GM12878 (cell line): ENCODE data around the gene TTLL13. TPM values are rescaled to one million over a fixed set of nuclear protein-coding genes. Genes with fewer than 3 reads are reported as not detected.
A peak's percentile ranks its signal among the peaks of the same experiment; 100 is the strongest.

Source experiments
- ATAC-seq: fragments of 200-7000 bp; cut with Tn5 transposase; 3 replicates; pipeline ENCODE4 v1.9.1; 2020; ENCODE audit warnings: mild to moderate bottlenecking, moderate library complexity
- BruUV-seq: library from RNA; stranded (reverse); fragments of 400-500 nt; replicated peaks from 2 replicates; lab custom pipeline; 2021; lab: Mats Ljungman, UMichigan
- CTCF ChIA-PET: fragments of 300-600 bp; sonication (Branson Sonifier 250); formaldehyde crosslinking; extraction: SDS; loops from one replicate; lab custom pipeline; 2021; ENCODE audit warnings: inconsistent platforms; lab: Yijun Ruan, JAX
- POLR2A ChIA-PET: fragments of 350-600 bp; formaldehyde crosslinking; extraction: SDS; loops from one replicate; lab custom pipeline; 2021; ENCODE audit warnings: inconsistent platforms; lab: Charles Lee
- RAD21 ChIA-PET: fragments of 300-600 bp; sonication (Branson Sonifier 250); formaldehyde crosslinking; loops from one replicate; lab custom pipeline; 2023; ENCODE audit warnings: antibody characterized with exemption; ENCODE audit not compliant: unreplicated experiment; lab: Charles Lee
- SMC1A ChIA-PET: fragments of 300-600 bp; sonication (Branson Sonifier 250); formaldehyde crosslinking; loops from one replicate; lab custom pipeline; 2023; ENCODE audit not compliant: unreplicated experiment, uncharacterized antibody; lab: Charles Lee
- DNase-seq: peaks from one replicate; pipeline ENCODE4 v3.0.0-alpha.2; 2011; ENCODE audit warnings: low read depth, low spot score
- FAIRE-seq: peaks from 3 replicates; lab custom pipeline; 2011; peaks lifted over from hg19 to GRCh38; lab: Jason Lieb, UNC
- H2AFZ ChIP-seq: 2 replicates; pipeline ENCODE4 v1.6.0; 2011; ENCODE audit warnings: low read depth, low read length, control low read depth; ENCODE audit not compliant: control insufficient read depth
- H3K27ac ChIP-seq: 2 replicates; pipeline ENCODE4 v1.5.1; 2011; ENCODE audit warnings: control low read depth; ENCODE audit not compliant: control insufficient read depth, insufficient read depth
- H3K27me3 ChIP-seq, 2 experiments: replicated peaks in 1 of 2; 2 replicates each; pipeline versions ENCODE4 v1.6.0 to v1.6.1; 2011; ENCODE audit warnings: low read length in 1 of 2; ENCODE audit not compliant: control insufficient read depth in 2 of 2, insufficient read depth in 2 of 2
- H3K36me3 ChIP-seq, 2 experiments: 2 replicates each; pipeline ENCODE4 v1.5.1; 2011; ENCODE audit warnings: low read length in 1 of 2; ENCODE audit not compliant: control insufficient read depth in 2 of 2, insufficient read depth in 2 of 2
- H3K4me1 ChIP-seq: 2 replicates; pipeline ENCODE4 v1.6.1; 2011; ENCODE audit warnings: mild to moderate bottlenecking, low read length, moderate library complexity, mixed read lengths; ENCODE audit not compliant: control insufficient read depth, insufficient read depth
- H3K4me2 ChIP-seq: 2 replicates; pipeline ENCODE4 v1.6.0; 2011; ENCODE audit warnings: control low read depth; ENCODE audit not compliant: control insufficient read depth, insufficient read depth
- H3K4me3 ChIP-seq: fragments of 200-600 bp; sonication (generic); 2 replicates; pipeline ENCODE4 v1.5.1; 2016
- H3K79me2 ChIP-seq: 2 replicates; pipeline ENCODE4 v1.6.0; 2011; ENCODE audit warnings: low read length; ENCODE audit not compliant: control insufficient read depth, insufficient read depth
- H3K9ac ChIP-seq: 2 replicates; pipeline ENCODE4 v1.8.0; 2011; ENCODE audit warnings: low read length, control low read depth, mixed read lengths; ENCODE audit not compliant: control insufficient read depth, insufficient read depth
- H3K9me3 ChIP-seq: replicated peaks from 3 replicates; pipeline ENCODE4 v1.5.1; 2011; ENCODE audit warnings: mild to moderate bottlenecking, low read length; ENCODE audit not compliant: control insufficient read depth, insufficient read depth
- H4K20me1 ChIP-seq: 2 replicates; pipeline ENCODE4 v1.6.0; 2011; ENCODE audit not compliant: control insufficient read depth, insufficient read depth
- E2F8 ChIP-seq: fragments of 450-650 bp; IDR thresholded peaks from 2 replicates; pipeline ENCODE4 v1.6.1; 2018; ENCODE audit warnings: mild to moderate bottlenecking, low read depth, moderate library complexity; ENCODE audit not compliant: partially characterized antibody
- GABPA ChIP-seq: IDR thresholded peaks from 2 replicates; pipeline ENCODE4 v1.6.1; 2014; ENCODE audit warnings: antibody characterized with exemption, low read depth, mild to moderate bottlenecking, inconsistent platforms
- KDM1A ChIP-seq: fragments of 200-600 bp; sonication (generic); IDR thresholded peaks from 2 replicates; pipeline ENCODE4 v1.6.1; 2016; ENCODE audit warnings: borderline replicate concordance
- NFXL1 ChIP-seq: fragments of 450-650 bp; IDR thresholded peaks from 2 replicates; pipeline ENCODE4 v1.6.1; 2017; ENCODE audit warnings: antibody characterized with exemption, mild to moderate bottlenecking, borderline replicate concordance
- POLR2AphosphoS5 ChIP-seq: IDR thresholded peaks from 2 replicates; pipeline ENCODE4 v1.6.1; 2011; ENCODE audit warnings: mild to moderate bottlenecking, low read length, inconsistent platforms
- SMAD5 ChIP-seq: IDR thresholded peaks from 2 replicates; pipeline ENCODE4 v1.6.1; 2016; ENCODE audit warnings: antibody characterized with exemption, low read depth
- SREBF2 ChIP-seq: IDR thresholded peaks from 2 replicates; pipeline ENCODE4 v1.6.1; 2012; ENCODE audit warnings: mild to moderate bottlenecking, low read length
- YY1 ChIP-seq: IDR thresholded peaks from 2 replicates; pipeline ENCODE4 v1.6.1; 2011; ENCODE audit warnings: low read depth, mild to moderate bottlenecking, low read length
- ZBED1 ChIP-seq: IDR thresholded peaks from 2 replicates; pipeline ENCODE4 v1.6.1; 2016; ENCODE audit warnings: borderline replicate concordance
- ZNF24 ChIP-seq: fragments of 450-650 bp; IDR thresholded peaks from 2 replicates; pipeline ENCODE4 v1.6.1; 2017; ENCODE audit warnings: antibody characterized with exemption, mild to moderate bottlenecking
- WGBS: methylation state at CpG from one replicate; pipeline ENCODE4 v1.1.6; 2016; ENCODE audit warnings: low lambda C conversion rate; ENCODE audit not compliant: insufficient replicate concordance, insufficient coverage; ENCODE audit errors: missing lambda C conversion rate; 5-methylcytosine and 5-hydroxymethylcytosine counted together
- in situ Hi-C: fragments of 300-500 bp; cut with MboI; formaldehyde crosslinking; loops from 9 replicates; pipeline ENCODE4 v1.14.3; 2018; ENCODE audit warnings: mixed read lengths
- intact Hi-C: fragments of 100-400 bp; cut with micrococcal nuclease; formaldehyde crosslinking; loops from one replicate; pipeline ENCODE4 v1.14.2; 2022; ENCODE audit not compliant: unreplicated experiment
- polyA plus RNA-seq, 11 experiments: library from polyadenylated mRNA; depleted of rRNA in 4 of 11; unstranded in 6 of 11; stranded (reverse) in 5 of 11; fragments of >200 nt; fragmentation: Nextera tagmentation in 4 of 11; fragmentation: Illumina TruSeq in 1 of 11; extraction: Ambion mirVana in 4 of 11; extraction: Trizol in 1 of 11; gene quantifications; 1 replicate in 1 of 11; 2 replicates in 10 of 11; pipeline versions ENCODE4 v1.2.1 to v1.2.3, GENCODE V29; 2011 to 2016; ENCODE audit warnings: inconsistent platforms in 2 of 11, missing spikeins in 2 of 11, low read depth in 1 of 11
- total RNA-seq, 4 experiments: library from RNA; depleted of rRNA in 3 of 4; stranded (reverse); fragments of >200 nt in 3 of 4; fragmentation: Illumina TruSeq in 1 of 4; extraction: Trizol in 1 of 4; gene quantifications; 2 replicates each; pipeline versions ENCODE4 v1.2.1 to v1.2.3, GENCODE V29; 2013 to 2021

Gene TTLL13
- total and polyA plus RNA-seq, 10 of the 15 experiments (the other 5 are each of a cell fraction or from before 2014, with no cell fraction given) = 0.03 to 0.32 (median 0.13) TPM; not detected in 1

DNA sequence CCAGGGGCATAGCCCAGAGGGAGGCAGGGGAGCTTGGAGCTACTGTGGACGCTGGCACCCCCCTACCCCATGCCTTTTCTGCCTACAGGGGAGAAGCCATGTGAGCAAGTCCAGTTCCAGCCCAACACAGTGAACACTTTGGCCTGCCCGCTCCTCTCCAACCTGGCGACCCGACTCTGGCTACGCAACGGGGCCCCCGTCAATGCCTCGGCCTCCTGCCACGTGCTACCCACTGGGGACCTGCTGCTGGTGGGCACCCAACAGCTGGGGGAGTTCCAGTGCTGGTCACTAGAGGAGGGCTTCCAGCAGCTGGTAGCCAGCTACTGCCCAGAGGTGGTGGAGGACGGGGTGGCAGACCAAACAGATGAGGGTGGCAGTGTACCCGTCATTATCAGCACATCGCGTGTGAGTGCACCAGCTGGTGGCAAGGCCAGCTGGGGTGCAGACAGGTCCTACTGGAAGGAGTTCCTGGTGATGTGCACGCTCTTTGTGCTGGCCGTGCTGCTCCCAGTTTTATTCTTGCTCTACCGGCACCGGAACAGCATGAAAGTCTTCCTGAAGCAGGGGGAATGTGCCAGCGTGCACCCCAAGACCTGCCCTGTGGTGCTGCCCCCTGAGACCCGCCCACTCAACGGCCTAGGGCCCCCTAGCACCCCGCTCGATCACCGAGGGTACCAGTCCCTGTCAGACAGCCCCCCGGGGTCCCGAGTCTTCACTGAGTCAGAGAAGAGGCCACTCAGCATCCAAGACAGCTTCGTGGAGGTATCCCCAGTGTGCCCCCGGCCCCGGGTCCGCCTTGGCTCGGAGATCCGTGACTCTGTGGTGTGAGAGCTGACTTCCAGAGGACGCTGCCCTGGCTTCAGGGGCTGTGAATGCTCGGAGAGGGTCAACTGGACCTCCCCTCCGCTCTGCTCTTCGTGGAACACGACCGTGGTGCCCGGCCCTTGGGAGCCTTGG, 21.3 kb upstream of the TTLL13 start (continued):
- no peak for TF ChIP-seq ZBED1

GRCh38 chr15:90228960-90229359, 20.4 kb upstream of the TTLL13 start:
- H3K27me3 ChIP-seq = no peaks in the 10 kb centered on the region
- RAD21 ChIA-PET = no interaction called here
- no peak overlapping the region for H3K4me2 ChIP-seq
- H3K9ac ChIP-seq = no peak overlapping the region
- no peak overlapping the region for H2AFZ ChIP-seq
- DNase-seq = no peak
- H3K79me2 ChIP-seq = peaks cover 19% of the 10 kb centered on the region
- no peak overlapping the region for H3K27ac ChIP-seq
- TF ChIP-seq NFXL1 (no peak), POLR2AphosphoS5 (peak; percentile 26; the same call in 1 of the 2 replicates), KDM1A (no peak), GABPA (no peak), SREBF2 (no peak), YY1 (no peak), SMAD5 (no peak), E2F8 (no peak), ZNF24 (no peak)
- TF ChIP-seq, all 136 proteins: peak for 1
- in situ Hi-C loops = no loop called here
- no peaks in the 10 kb centered on the region for H3K9me3 ChIP-seq
- CTCF ChIA-PET = no interaction called here
- no peaks in the 10 kb centered on the region for H4K20me1 ChIP-seq
- SMC1A ChIA-PET = no interaction called here
- peaks cover 24% of the 10 kb centered on the region for H3K4me1 ChIP-seq
- BruUV-seq = no TSS peak
- POLR2A ChIA-PET = interaction anchor here (1.8 kb wide), 1 partner anchor 67 kb away, joined by 5 read pairs; no protein-coding TSS in a partner anchor
- no peak for FAIRE-seq
- no peak for ATAC-seq
- peaks cover 18 to 19% of the 10 kb centered on the region in 2 experiments; a peak in 3 of 4 replicates for H3K36me3 ChIP-seq
- intact Hi-C loops = no loop called here
- H3K4me3 ChIP-seq = no peak overlapping the region
- WGBS = 93% methylated on average over 15 of the region's 15 CpGs
